Measurements from ENCODE around the gene ATP11C. TPM values are rescaled to one million over a fixed set of nuclear protein-coding genes. Genes with fewer than 3 reads are reported as not detected.

ATP11C gene
- total RNA-seq, 2 donors from 2014 or later, result 23.2 to 28.3 TPM

DNA sequence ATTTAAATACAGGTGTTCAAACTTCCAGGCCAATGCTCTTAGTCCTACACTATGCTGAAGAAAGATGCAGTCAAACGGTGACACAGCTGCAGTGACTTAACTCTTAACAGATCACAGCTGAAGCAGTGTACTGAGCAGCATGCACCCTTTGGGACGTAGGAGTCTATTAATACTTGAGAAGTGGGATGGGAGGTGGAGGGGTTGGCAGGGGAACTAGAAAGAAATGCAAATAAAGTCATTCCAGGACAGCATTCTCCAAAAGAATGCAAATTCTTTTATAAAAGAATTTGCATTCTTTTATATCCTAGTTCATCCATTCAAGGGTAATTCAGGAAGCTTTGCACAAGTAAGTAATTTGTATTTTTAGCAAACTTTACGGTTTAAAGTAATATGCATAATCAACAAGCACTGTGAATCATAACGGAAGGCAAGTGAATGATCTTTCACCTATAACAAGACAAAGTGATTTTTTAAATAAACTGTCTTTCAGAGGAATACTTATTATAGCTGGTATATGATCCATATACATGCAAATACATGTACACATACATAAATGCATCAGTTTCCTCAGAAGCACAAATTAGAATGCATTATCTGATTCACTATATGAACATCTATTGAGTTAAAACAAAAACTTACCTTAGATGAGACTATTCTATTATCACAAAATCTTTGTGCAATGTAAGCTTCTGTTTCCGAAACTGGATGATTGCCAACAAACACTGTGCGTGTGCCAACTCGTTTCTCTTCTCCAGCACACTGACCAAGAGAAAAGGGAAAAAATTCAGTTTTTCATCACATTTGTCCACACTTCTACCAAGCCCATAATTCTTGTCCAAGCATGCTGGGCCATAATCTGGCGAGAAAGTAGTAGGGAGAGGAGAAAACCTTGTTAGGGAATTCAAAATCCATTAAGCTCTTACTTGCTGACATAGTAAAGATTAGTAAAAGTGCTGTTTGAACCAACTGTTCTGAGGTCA is 106.5 kb downstream of the ATP11C start:
- no peaks in the 10 kb centered on the region for H3K36me3 ChIP-seq
- intact Hi-C loops (cut with DNase I), result no loop called here
- no peaks in the 10 kb centered on the region for H3K4me1 ChIP-seq (replicated peaks)
- DNase-seq (ENCODE audit: low spot score), result peak; percentile 4
- 23% methylated on average over 8 of the region's 8 CpGs for WGBS
- H3K9me3 ChIP-seq, result no peaks in the 10 kb centered on the region
- TF ChIP-seq POLR2A (IDR thresholded peaks at IDR 0.05) (no peak), POLR2AphosphoS5 (IDR thresholded peaks at IDR 0.05) (no peak)
- TF ChIP-seq, protein P1, sequence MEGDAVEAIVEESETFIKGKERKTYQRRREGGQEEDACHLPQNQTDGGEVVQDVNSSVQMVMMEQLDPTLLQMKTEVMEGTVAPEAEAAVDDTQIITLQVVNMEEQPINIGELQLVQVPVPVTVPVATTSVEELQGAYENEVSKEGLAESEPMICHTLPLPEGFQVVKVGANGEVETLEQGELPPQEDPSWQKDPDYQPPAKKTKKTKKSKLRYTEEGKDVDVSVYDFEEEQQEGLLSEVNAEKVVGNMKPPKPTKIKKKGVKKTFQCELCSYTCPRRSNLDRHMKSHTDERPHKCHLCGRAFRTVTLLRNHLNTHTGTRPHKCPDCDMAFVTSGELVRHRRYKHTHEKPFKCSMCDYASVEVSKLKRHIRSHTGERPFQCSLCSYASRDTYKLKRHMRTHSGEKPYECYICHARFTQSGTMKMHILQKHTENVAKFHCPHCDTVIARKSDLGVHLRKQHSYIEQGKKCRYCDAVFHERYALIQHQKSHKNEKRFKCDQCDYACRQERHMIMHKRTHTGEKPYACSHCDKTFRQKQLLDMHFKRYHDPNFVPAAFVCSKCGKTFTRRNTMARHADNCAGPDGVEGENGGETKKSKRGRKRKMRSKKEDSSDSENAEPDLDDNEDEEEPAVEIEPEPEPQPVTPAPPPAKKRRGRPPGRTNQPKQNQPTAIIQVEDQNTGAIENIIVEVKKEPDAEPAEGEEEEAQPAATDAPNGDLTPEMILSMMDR (IDR thresholded peaks at IDR 0.05), result no peak
- no peak overlapping the region for H3K27ac ChIP-seq
- H3K4me3 ChIP-seq, result no peak overlapping the region
- no peaks in the 10 kb centered on the region for H3K27me3 ChIP-seq (replicated peaks; ENCODE audit: insufficient read depth)

GRCh38 chrX:139825618-139826017 is 107.2 kb downstream of the ATP11C start:
- Histone ChIP-seq H3K27ac (no peak overlapping the region), H3K36me3 (no peaks in the 10 kb centered on the region), H3K27me3 (replicated peaks; ENCODE audit: insufficient read depth) (no peaks in the 10 kb centered on the region), H3K4me1 (replicated peaks) (no peaks in the 10 kb centered on the region), H3K9me3 (no peaks in the 10 kb centered on the region), H3K4me3 (no peak overlapping the region)
- intact Hi-C loops (cut with DNase I), result no loop called here
- TF ChIP-seq, protein P1 (IDR thresholded peaks at IDR 0.05), result no peak
- TF ChIP-seq POLR2AphosphoS5 (IDR thresholded peaks at IDR 0.05) (no peak), POLR2A (IDR thresholded peaks at IDR 0.05) (no peak)
- no peak for DNase-seq (ENCODE audit: low spot score)
- 73% methylated on average over 3 of the region's 3 CpGs for WGBS

- Histone ChIP-seq H3K36me3 (no peaks in the 10 kb centered on the region), H3K27ac (no peak overlapping the region), H3K4me1 (replicated peaks) (no peaks in the 10 kb centered on the region), H3K9me3 (no peaks in the 10 kb centered on the region), H3K27me3 (replicated peaks; ENCODE audit: insufficient read depth) (no peaks in the 10 kb centered on the region), H3K4me3 (no peak overlapping the region)
- 88% methylated on average over 6 of the region's 6 CpGs for WGBS
- intact Hi-C loops (cut with DNase I), result no loop called here
- no peak for DNase-seq (ENCODE audit: low spot score)
- TF ChIP-seq, protein P1 (IDR thresholded peaks at IDR 0.05), result no peak
- TF ChIP-seq POLR2AphosphoS5 (IDR thresholded peaks at IDR 0.05), result no peak
- no peak for TF ChIP-seq POLR2A (IDR thresholded peaks at IDR 0.05)
Measured at GRCh38 chrX:139823806-139824205, 109.0 kb downstream of the ATP11C start.

GRCh38 chrX:139820358-139820984 is 112.4 kb downstream of the ATP11C start:
- Histone ChIP-seq H3K4me3 (no peak overlapping the region), H3K36me3 (no peaks in the 10 kb centered on the region), H3K4me1 (replicated peaks) (no peaks in the 10 kb centered on the region), H3K9me3 (no peaks in the 10 kb centered on the region), H3K27me3 (replicated peaks; ENCODE audit: insufficient read depth) (no peaks in the 10 kb centered on the region), H3K27ac (no peak overlapping the region)
- TF ChIP-seq POLR2A (IDR thresholded peaks at IDR 0.05), result no peak
- no peak for TF ChIP-seq POLR2AphosphoS5 (IDR thresholded peaks at IDR 0.05)
- TF ChIP-seq, protein P1 (IDR thresholded peaks at IDR 0.05), result no peak
- no peak for DNase-seq (ENCODE audit: low spot score)
- WGBS, result 99% methylated on average over 7 of the region's 7 CpGs
- intact Hi-C loops (cut with DNase I), result no loop called here
